Inflammatory macrophage (primary cell): ENCODE data around the gene NUP210L.
A peak's percentile ranks its signal among the peaks of the same experiment; 100 is the strongest.

Source experiments
- DNase-seq, 2 donors: peaks; one replicate each; pipeline ENCODE4 v3.0.0-alpha.2; 2020 to 2022
- total RNA-seq, 18 experiments: gene quantifications; one replicate each; lab custom pipeline; 2026; ENCODE audit warnings: mixed read lengths in 6 of 18, inconsistent platforms in 2 of 18; lab: John Stamatoyannopoulos, UW

The NUP210L gene
- 0.07 to 0.57 (median 0.26) reads per million in 18 experiments for total RNA-seq

- no peak for DNase-seq
Measured at GRCh38 chr1:154154534-154155191, at the start of gene NUP210L. TSS of gene NUP210L (minus strand) at chr1:154155073.

GRCh38 chr1:154199563-154199879, 44.6 kb upstream of the NUP210L start:
- DNase-seq, result no peak

- peak; percentile 54 to 67 for DNase-seq
Measured at GRCh38 chr1:154198756-154199562, 44.1 kb upstream of the NUP210L start.

- no peak for DNase-seq
Measured at GRCh38 chr1:154193821-154194220, 38.9 kb upstream of the NUP210L start.

GRCh38 chr1:154192476-154192875, 37.6 kb upstream of the NUP210L start:
- no peak for DNase-seq

GRCh38 chr1:154191990-154192461, 37.2 kb upstream of the NUP210L start, which contains the start of gene TPM3:
TSS of gene TPM3 (minus strand) at chr1:154192100. CDS start at chr1:154192018, 82 bp downstream.
- DNase-seq, result peak; percentile 12 to 53

GRCh38 chr1:154190550-154190949, 35.7 kb upstream of the NUP210L start:
- DNase-seq, result peak; percentile 32 to 57

GRCh38 chr1:154186852-154187501, 32.1 kb upstream of the NUP210L start:
- no peak for DNase-seq

- DNase-seq, result peak; percentile 80 to 82
Measured at GRCh38 chr1:154186177-154186576, 31.3 kb upstream of the NUP210L start.

- peak; percentile 97 for DNase-seq
Measured at GRCh38 chr1:154183046-154183915, 28.4 kb upstream of the NUP210L start.

GRCh38 chr1:154182344-154183045, 27.6 kb upstream of the NUP210L start:
- DNase-seq, result peak; percentile 97 to 99

- DNase-seq, result no peak
Measured at GRCh38 chr1:154181944-154182343, 27.1 kb upstream of the NUP210L start.

- peak; percentile 84 to 86 for DNase-seq
Measured at GRCh38 chr1:154179946-154180687, 25.2 kb upstream of the NUP210L start.

- no peak for DNase-seq
Measured at GRCh38 chr1:154178911-154179811, 24.3 kb upstream of the NUP210L start.

- DNase-seq, result peak; percentile 40 to 65
Measured at GRCh38 chr1:154178013-154178412, 23.1 kb upstream of the NUP210L start.

GRCh38 chr1:154176337-154176736, 21.5 kb upstream of the NUP210L start:
- DNase-seq, result peak; percentile 29 to 49

- DNase-seq, result no peak
Measured at GRCh38 chr1:154174654-154175053, 19.8 kb upstream of the NUP210L start.

GRCh38 chr1:154171880-154172279, 17.0 kb upstream of the NUP210L start:
- no peak for DNase-seq

- DNase-seq, result no peak
Measured at GRCh38 chr1:154171223-154171583, 16.3 kb upstream of the NUP210L start.
